Measurements from ENCODE around the gene THG1L. TPM values are rescaled to one million over a fixed set of nuclear protein-coding genes. Genes with fewer than 3 reads are reported as not detected.

Gene THG1L
- total RNA-seq, 1 donor from 2014 or later, result 6.6 TPM

DNA sequence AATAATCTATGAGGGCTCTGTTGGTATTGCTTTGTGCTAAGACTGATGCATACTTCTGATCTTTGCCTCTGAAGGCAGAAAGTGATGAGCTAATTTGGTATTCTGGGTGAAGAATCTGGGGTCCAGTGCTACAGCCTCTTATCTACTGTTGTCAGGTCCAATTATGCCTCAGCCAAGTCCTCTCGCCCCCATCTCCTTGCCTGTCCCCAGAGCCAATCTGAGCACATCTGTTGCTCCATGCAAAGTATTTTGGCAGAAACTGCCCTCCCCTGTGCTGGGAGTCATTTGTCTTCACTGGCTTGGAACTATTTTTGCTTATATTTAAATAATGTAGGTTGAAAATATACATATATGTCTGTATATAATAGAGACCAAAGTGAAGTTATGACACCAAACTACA, 35.7 kb downstream of the THG1L start:
- Histone ChIP-seq H3K36me3 (no peaks in the 10 kb centered on the region), H3K27me3 (ENCODE audit: low read depth) (no peaks in the 10 kb centered on the region), H3K4me3 (no peak overlapping the region), H3K9me3 (replicated peaks) (peaks cover 8% of the 10 kb centered on the region), H3K27ac (replicated peaks) (no peak overlapping the region), H3K4me1 (no peaks in the 10 kb centered on the region)
- TF ChIP-seq, protein P1, sequence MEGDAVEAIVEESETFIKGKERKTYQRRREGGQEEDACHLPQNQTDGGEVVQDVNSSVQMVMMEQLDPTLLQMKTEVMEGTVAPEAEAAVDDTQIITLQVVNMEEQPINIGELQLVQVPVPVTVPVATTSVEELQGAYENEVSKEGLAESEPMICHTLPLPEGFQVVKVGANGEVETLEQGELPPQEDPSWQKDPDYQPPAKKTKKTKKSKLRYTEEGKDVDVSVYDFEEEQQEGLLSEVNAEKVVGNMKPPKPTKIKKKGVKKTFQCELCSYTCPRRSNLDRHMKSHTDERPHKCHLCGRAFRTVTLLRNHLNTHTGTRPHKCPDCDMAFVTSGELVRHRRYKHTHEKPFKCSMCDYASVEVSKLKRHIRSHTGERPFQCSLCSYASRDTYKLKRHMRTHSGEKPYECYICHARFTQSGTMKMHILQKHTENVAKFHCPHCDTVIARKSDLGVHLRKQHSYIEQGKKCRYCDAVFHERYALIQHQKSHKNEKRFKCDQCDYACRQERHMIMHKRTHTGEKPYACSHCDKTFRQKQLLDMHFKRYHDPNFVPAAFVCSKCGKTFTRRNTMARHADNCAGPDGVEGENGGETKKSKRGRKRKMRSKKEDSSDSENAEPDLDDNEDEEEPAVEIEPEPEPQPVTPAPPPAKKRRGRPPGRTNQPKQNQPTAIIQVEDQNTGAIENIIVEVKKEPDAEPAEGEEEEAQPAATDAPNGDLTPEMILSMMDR (IDR thresholded peaks at IDR 0.05; ENCODE audit: borderline replicate concordance), result no peak
- intact Hi-C loops (cut with micrococcal nuclease), result no loop called here
- no peak for DNase-seq

GRCh38 chr5:157767689-157768088, 36.5 kb downstream of the THG1L start:
- intact Hi-C loops (cut with micrococcal nuclease), result no loop called here
- TF ChIP-seq, protein P1 (IDR thresholded peaks at IDR 0.05; ENCODE audit: borderline replicate concordance), result no peak
- Histone ChIP-seq H3K9me3 (replicated peaks) (peaks cover 8% of the 10 kb centered on the region), H3K4me1 (no peaks in the 10 kb centered on the region), H3K36me3 (no peaks in the 10 kb centered on the region), H3K27me3 (ENCODE audit: low read depth) (no peaks in the 10 kb centered on the region), H3K27ac (replicated peaks) (peak overlapping the region; percentile 18), H3K4me3 (no peak overlapping the region)
- no peak for DNase-seq

DNA sequence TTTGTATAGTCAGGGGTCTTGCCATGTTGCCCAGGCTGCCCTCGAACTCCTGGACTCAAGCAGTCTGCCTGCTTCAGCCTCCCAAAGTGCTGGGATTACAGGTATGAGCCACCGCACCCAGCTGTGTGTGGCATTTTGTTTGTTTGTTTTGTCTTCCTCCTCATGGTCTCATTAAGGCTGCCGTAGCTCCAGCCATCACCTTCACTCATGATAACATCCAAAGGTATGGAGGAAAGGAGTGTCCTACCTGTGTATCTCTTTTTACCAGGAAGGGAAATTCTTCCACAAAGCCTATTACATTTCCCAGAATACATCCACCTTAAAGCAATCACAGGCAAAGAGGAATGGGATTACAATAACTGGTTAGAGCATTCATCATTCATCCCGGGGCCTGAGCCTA, 39.4 kb downstream of the THG1L start:
- Histone ChIP-seq H3K36me3 (no peaks in the 10 kb centered on the region), H3K9me3 (replicated peaks) (peaks cover 8% of the 10 kb centered on the region), H3K27me3 (ENCODE audit: low read depth) (no peaks in the 10 kb centered on the region), H3K27ac (replicated peaks) (no peak overlapping the region), H3K4me1 (no peaks in the 10 kb centered on the region), H3K4me3 (no peak overlapping the region)
- DNase-seq, result no peak
- intact Hi-C loops (cut with micrococcal nuclease), result no loop called here
- TF ChIP-seq, protein P1 (IDR thresholded peaks at IDR 0.05; ENCODE audit: borderline replicate concordance), result no peak

GRCh38 chr5:157772127-157772526, 40.9 kb downstream of the THG1L start:
- no peak for DNase-seq
- intact Hi-C loops (cut with micrococcal nuclease), result no loop called here
- no peaks in the 10 kb centered on the region for H3K36me3 ChIP-seq
- H3K4me3 ChIP-seq, result no peak overlapping the region
- TF ChIP-seq, protein P1 (IDR thresholded peaks at IDR 0.05; ENCODE audit: borderline replicate concordance), result no peak
- no peaks in the 10 kb centered on the region for H3K27me3 ChIP-seq (ENCODE audit: low read depth)
- H3K27ac ChIP-seq (replicated peaks), result no peak overlapping the region
- H3K4me1 ChIP-seq, result no peaks in the 10 kb centered on the region
- peaks cover 8% of the 10 kb centered on the region for H3K9me3 ChIP-seq (replicated peaks)

GRCh38 chr5:157778121-157778805, 47.0 kb downstream of the THG1L start:
- no peaks in the 10 kb centered on the region for H3K4me1 ChIP-seq
- TF ChIP-seq, protein P1 (IDR thresholded peaks at IDR 0.05; ENCODE audit: borderline replicate concordance), result no peak
- no peak overlapping the region for H3K27ac ChIP-seq (replicated peaks)
- H3K27me3 ChIP-seq (ENCODE audit: low read depth), result no peaks in the 10 kb centered on the region
- no peaks in the 10 kb centered on the region for H3K9me3 ChIP-seq (replicated peaks)
- H3K4me3 ChIP-seq, result no peak overlapping the region
- H3K36me3 ChIP-seq, result no peaks in the 10 kb centered on the region
- DNase-seq, result no peak
- intact Hi-C loops (cut with micrococcal nuclease), result no loop called here
